Endothelial cell (in vitro differentiated cells): ENCODE data around the gene ENDOG. TPM values are rescaled to one million over a fixed set of nuclear protein-coding genes. Genes with fewer than 3 reads are reported as not detected.
"Not testable (repeated sequence)": the region's sequence is repeated elsewhere in the genome, so short reads cannot be mapped to it uniquely, and the experiment has no call there.

Experiments used
- DNase-seq: peaks from one replicate; pipeline ENCODE4 v3.0.0; 2021; ENCODE audit warnings: low spot score
- H3K27ac Mint-ChIP-seq: one replicate; pipeline ENCODE4 v1.8.0; 2021; ENCODE audit warnings: mixed read lengths, inconsistent platforms; ENCODE audit not compliant: unreplicated experiment
- H3K27me3 Mint-ChIP-seq: one replicate; pipeline ENCODE4 v1.8.0; 2021; ENCODE audit warnings: mild to moderate bottlenecking, moderate library complexity, mixed read lengths, inconsistent platforms; ENCODE audit not compliant: unreplicated experiment
- H3K36me3 Mint-ChIP-seq: one replicate; pipeline ENCODE4 v1.8.0; 2021; ENCODE audit warnings: mild to moderate bottlenecking, low read depth, mixed read lengths, inconsistent platforms; ENCODE audit not compliant: unreplicated experiment
- H3K4me1 Mint-ChIP-seq: one replicate; pipeline ENCODE4 v1.8.0; 2021; ENCODE audit warnings: mild to moderate bottlenecking, mixed read lengths, inconsistent platforms; ENCODE audit not compliant: unreplicated experiment
- H3K4me3 Mint-ChIP-seq: one replicate; pipeline ENCODE4 v1.8.0; 2021; ENCODE audit warnings: mild to moderate bottlenecking, mixed read lengths, inconsistent platforms; ENCODE audit not compliant: unreplicated experiment
- H3K9me3 Mint-ChIP-seq: one replicate; pipeline ENCODE4 v1.8.0; 2021; ENCODE audit warnings: mixed read lengths, inconsistent platforms; ENCODE audit not compliant: unreplicated experiment
- CTCF ChIP-seq: fragments of 200-600 bp; sonication (generic); IDR thresholded peaks from one replicate; pipeline ENCODE4 v1.5.0; 2021; ENCODE audit warnings: antibody characterized with exemption; ENCODE audit not compliant: unreplicated experiment
- total RNA-seq: library from RNA; stranded (reverse); fragmentation: NEBNext Ultra II Directional; extraction: Animal tissue kit (Norgen Biotek cat#: 25700); gene quantifications from one replicate; pipeline ENCODE4 v1.2.1, GENCODE V29; 2021; ENCODE audit not compliant: unreplicated experiment

ENDOG gene
- total RNA-seq, 1 donor from 2014 or later = 8.1 TPM

- no peak for TF ChIP-seq CTCF
- H3K36me3 Mint-ChIP-seq = peaks cover 9% of the 10 kb centered on the region
- no peak overlapping the region for H3K27ac Mint-ChIP-seq
- H3K9me3 Mint-ChIP-seq = no peaks in the 10 kb centered on the region
- H3K4me3 Mint-ChIP-seq = no peak overlapping the region
- H3K27me3 Mint-ChIP-seq = peaks cover 6% of the 10 kb centered on the region
- H3K4me1 Mint-ChIP-seq = no peaks in the 10 kb centered on the region
- DNase-seq = no peak
Observed at GRCh38 chr9:128845186-128845931, 27.1 kb downstream of the ENDOG start.

GRCh38 chr9:128846680-128847030, 28.4 kb downstream of the ENDOG start:
- Mint-ChIP-seq H3K27ac (no peak overlapping the region), H3K4me3 (no peak overlapping the region), H3K36me3 (peaks cover 16% of the 10 kb centered on the region), H3K4me1 (no peaks in the 10 kb centered on the region), H3K9me3 (no peaks in the 10 kb centered on the region), H3K27me3 (peaks cover 2% of the 10 kb centered on the region)
- DNase-seq = no peak
- no peak for TF ChIP-seq CTCF

GRCh38 chr9:128847803-128848202, 29.5 kb downstream of the ENDOG start:
- TF ChIP-seq CTCF = no peak
- Mint-ChIP-seq H3K4me3 (peak overlapping the region; percentile 14), H3K27me3 (peaks cover 2% of the 10 kb centered on the region), H3K4me1 (no peaks in the 10 kb centered on the region), H3K9me3 (no peaks in the 10 kb centered on the region), H3K27ac (no peak overlapping the region), H3K36me3 (peaks cover 16% of the 10 kb centered on the region)
- no peak for DNase-seq

GRCh38 chr9:128851024-128851423, 32.7 kb downstream of the ENDOG start:
- H3K27me3 Mint-ChIP-seq, H3K4me1 Mint-ChIP-seq, H3K27ac Mint-ChIP-seq, DNase-seq, H3K9me3 Mint-ChIP-seq: not testable (repeated sequence)
- H3K4me3 Mint-ChIP-seq = peak overlapping the region; percentile 38
- peaks cover 16% of the 10 kb centered on the region for H3K36me3 Mint-ChIP-seq

- DNase-seq, H3K4me1 Mint-ChIP-seq, H3K27me3 Mint-ChIP-seq, H3K4me3 Mint-ChIP-seq, H3K9me3 Mint-ChIP-seq, H3K27ac Mint-ChIP-seq: not testable (repeated sequence)
- peaks cover 16% of the 10 kb centered on the region for H3K36me3 Mint-ChIP-seq
Observed at GRCh38 chr9:128851779-128852600, 33.7 kb downstream of the ENDOG start.

- not testable (repeated sequence) for H3K4me3 Mint-ChIP-seq, H3K27me3 Mint-ChIP-seq, H3K27ac Mint-ChIP-seq, H3K9me3 Mint-ChIP-seq, H3K4me1 Mint-ChIP-seq, DNase-seq
- peaks cover 12% of the 10 kb centered on the region for H3K36me3 Mint-ChIP-seq
Observed at GRCh38 chr9:128852646-128853045, 34.3 kb downstream of the ENDOG start.

GRCh38 chr9:128854454-128854853, 36.2 kb downstream of the ENDOG start:
- H3K4me3 Mint-ChIP-seq, H3K9me3 Mint-ChIP-seq, H3K36me3 Mint-ChIP-seq, H3K27me3 Mint-ChIP-seq, H3K4me1 Mint-ChIP-seq, H3K27ac Mint-ChIP-seq, DNase-seq: not testable (repeated sequence)

GRCh38 chr9:128858476-128858875, 40.2 kb downstream of the ENDOG start:
- not testable (repeated sequence) for H3K4me1 Mint-ChIP-seq, H3K27me3 Mint-ChIP-seq, H3K27ac Mint-ChIP-seq, DNase-seq, H3K36me3 Mint-ChIP-seq, H3K9me3 Mint-ChIP-seq, H3K4me3 Mint-ChIP-seq
